A549 (cell line): ENCODE measurements around the gene NFASC. TPM values are rescaled to one million over a fixed set of nuclear protein-coding genes. Genes with fewer than 3 reads are reported as not detected.

Experiments used
- ATAC-seq, 2 experiments: fragments of 200-7000 bp in 1 of 2; fragments of >200 bp in 1 of 2; cut with Nextera tagmentation in 1 of 2; cut with Tn5 transposase in 1 of 2; 3 replicates each; pipeline versions ENCODE4 v1.8.0 to v1.9.1; 2018 to 2020; ENCODE audit warnings: mild to moderate bottlenecking in 1 of 2, moderate library complexity in 1 of 2
- CTCF ChIA-PET: fragments of 300-600 bp; sonication (Branson Sonifier 250); formaldehyde crosslinking; extraction: SDS; loops from one replicate; lab custom pipeline; 2021; ENCODE audit warnings: antibody characterized with exemption, inconsistent platforms; lab: Yijun Ruan, JAX
- POLR2A ChIA-PET: fragments of 350-600 bp; formaldehyde crosslinking; extraction: SDS; loops from one replicate; lab custom pipeline; 2021; ENCODE audit warnings: antibody characterized with exemption, inconsistent platforms; lab: Yijun Ruan, JAX
- DNase-seq, 2 experiments: peaks; one replicate each; pipeline versions ENCODE4 v3.0.0 to v3.0.0-alpha.2; 2011 to 2016; ENCODE audit warnings: low read depth in 1 of 2, low spot score in 1 of 2
- FAIRE-seq: peaks from 2 replicates; lab custom pipeline; 2011; peaks lifted over from hg19 to GRCh38; lab: Jason Lieb, UNC
- H3K27ac ChIP-seq, 2 experiments: fragments of >200 bp; sonication (Bioruptor Twin); formaldehyde crosslinking; 3 replicates each; pipeline ENCODE4 v1.5.1; 2016 to 2017
- H3K4me1 ChIP-seq: fragments of >200 bp; sonication (Bioruptor Twin); formaldehyde crosslinking; 3 replicates; pipeline ENCODE4 v1.6.1; 2016
- H3K4me2 ChIP-seq: fragments of >200 bp; sonication (Bioruptor Twin); formaldehyde crosslinking; 3 replicates; pipeline ENCODE4 v1.6.1; 2016
- H3K4me3 ChIP-seq: fragments of >200 bp; sonication (Bioruptor Twin); formaldehyde crosslinking; 3 replicates; pipeline ENCODE4 v1.5.1; 2016
- H3K9me3 ChIP-seq: fragments of >200 bp; sonication (Bioruptor Twin); formaldehyde crosslinking; 3 replicates; pipeline ENCODE4 v1.6.1; 2016
- BHLHE40 ChIP-seq: IDR thresholded peaks from 2 replicates; pipeline ENCODE4 v1.6.1; 2012; ENCODE audit warnings: low read depth, low read length, inconsistent platforms
- CBX2 ChIP-seq: fragments of 200-600 bp; sonication (generic); IDR thresholded peaks from 2 replicates; pipeline ENCODE4 v1.6.1; 2016; ENCODE audit warnings: low read depth, mild to moderate bottlenecking, borderline replicate concordance
- CHD2 ChIP-seq: fragments of 150-350 bp; IDR thresholded peaks from 2 replicates; pipeline ENCODE4 v1.6.1; 2014; ENCODE audit warnings: low read length; ENCODE audit not compliant: partially characterized antibody
- EHF ChIP-seq: fragments of 250-450 bp; sonication (Bioruptor Pico); IDR thresholded peaks from 2 replicates; pipeline ENCODE4 v1.5.0; 2020; ENCODE audit warnings: mild to moderate bottlenecking
- ESRRA ChIP-seq: fragments of 150-350 bp; IDR thresholded peaks from 2 replicates; pipeline ENCODE4 v1.6.1; 2014; ENCODE audit warnings: mild to moderate bottlenecking, low read length, borderline replicate concordance
- FOSB ChIP-seq: fragments of 250-450 bp; sonication (Bioruptor Pico); IDR thresholded peaks from 2 replicates; pipeline ENCODE4 v1.5.0; 2020; ENCODE audit warnings: mild to moderate bottlenecking, moderate library complexity
- FOXS1 ChIP-seq: fragments of 250-450 bp; sonication (Bioruptor Pico); IDR thresholded peaks from 2 replicates; pipeline ENCODE4 v1.5.0; 2020; ENCODE audit warnings: mild to moderate bottlenecking, moderate library complexity
- GATA3 ChIP-seq: IDR thresholded peaks from 2 replicates; pipeline ENCODE4 v1.6.1; 2012; ENCODE audit warnings: borderline replicate concordance
- HDAC2 ChIP-seq: fragments of 200-600 bp; sonication (generic); IDR thresholded peaks from 2 replicates; pipeline ENCODE4 v1.6.1; 2016
- KDM1A ChIP-seq: fragments of 200-600 bp; sonication (generic); IDR thresholded peaks from 2 replicates; pipeline ENCODE4 v1.6.1; 2016; ENCODE audit warnings: low read depth, mild to moderate bottlenecking
- KDM5A ChIP-seq: fragments of 200-600 bp; sonication (generic); IDR thresholded peaks from 2 replicates; pipeline ENCODE4 v1.6.1; 2016; ENCODE audit warnings: antibody characterized with exemption, mild to moderate bottlenecking
- MAFK ChIP-seq: fragments of 450-650 bp; IDR thresholded peaks from 2 replicates; pipeline ENCODE4 v1.6.1; 2014; ENCODE audit not compliant: partially characterized antibody
- MAZ ChIP-seq: fragments of 150-350 bp; IDR thresholded peaks from 2 replicates; pipeline ENCODE4 v1.6.1; 2014; ENCODE audit warnings: antibody characterized with exemption, low read depth, low read length, borderline replicate concordance
- NR3C1 ChIP-seq: fragments of >200 bp; sonication (Bioruptor Twin); formaldehyde crosslinking; IDR thresholded peaks from 3 replicates; pipeline ENCODE4 v1.6.1; 2017
- PHF8 ChIP-seq: fragments of 200-600 bp; sonication (generic); IDR thresholded peaks from 2 replicates; pipeline ENCODE4 v1.6.1; 2016; ENCODE audit warnings: low read depth, mild to moderate bottlenecking, antibody characterized with exemption, moderate library complexity, borderline replicate concordance
- RARB ChIP-seq: fragments of 250-450 bp; sonication (Bioruptor Pico); IDR thresholded peaks from 2 replicates; pipeline ENCODE4 v1.8.0; 2021; ENCODE audit warnings: mild to moderate bottlenecking, moderate library complexity
- SREBF2 ChIP-seq: fragments of 450-650 bp; IDR thresholded peaks from 2 replicates; pipeline ENCODE4 v1.6.1; 2014; ENCODE audit warnings: mild to moderate bottlenecking, moderate library complexity
- TFCP2L1 ChIP-seq: fragments of 250-450 bp; sonication (Bioruptor Pico); IDR thresholded peaks from 2 replicates; pipeline ENCODE4 v1.5.0; 2021; ENCODE audit warnings: mild to moderate bottlenecking
- USF2 ChIP-seq: fragments of 450-650 bp; IDR thresholded peaks from 2 replicates; pipeline ENCODE4 v1.6.1; 2014; ENCODE audit warnings: antibody characterized with exemption
- ZC3H11A ChIP-seq: fragments of 450-650 bp; IDR thresholded peaks from 2 replicates; pipeline ENCODE4 v1.6.1; 2014; ENCODE audit warnings: antibody characterized with exemption, mild to moderate bottlenecking
- WGBS: methylation state at CpG from one replicate; pipeline ENCODE4 v1.1.6; 2017; ENCODE audit errors: missing lambda C conversion rate; 5-methylcytosine and 5-hydroxymethylcytosine counted together
- polyA plus RNA-seq, 4 experiments: library from polyadenylated mRNA; depleted of rRNA in 3 of 4; stranded (reverse); fragments of >200 nt; fragmentation: RNase III in 1 of 4; extraction: RNeasy Plus Mini Kit Qiagen cat#74134 plus additional on column Dnase treatment in 1 of 4; gene quantifications; 2 replicates in 3 of 4; 3 replicates in 1 of 4; pipeline ENCODE4 v1.2.3, GENCODE V29; 2011 to 2017
- TF ChIP-seq, protein P1 (sequence below): fragments of 150-350 bp; IDR thresholded peaks from 2 replicates; pipeline ENCODE4 v1.6.1; 2014; ENCODE audit warnings: low read depth, mild to moderate bottlenecking, low read length
- TF ChIP-seq, protein P2 (sequence below): fragments of 200-600 bp; sonication (generic); IDR thresholded peaks from 2 replicates; pipeline ENCODE4 v1.6.1; 2016; ENCODE audit warnings: antibody characterized with exemption, mild to moderate bottlenecking, moderate library complexity

Gene NFASC
- polyA plus RNA-seq, 2 of the 4 experiments (the other 2 are of a cell fraction), result 0.27 to 0.39 TPM

DNA sequence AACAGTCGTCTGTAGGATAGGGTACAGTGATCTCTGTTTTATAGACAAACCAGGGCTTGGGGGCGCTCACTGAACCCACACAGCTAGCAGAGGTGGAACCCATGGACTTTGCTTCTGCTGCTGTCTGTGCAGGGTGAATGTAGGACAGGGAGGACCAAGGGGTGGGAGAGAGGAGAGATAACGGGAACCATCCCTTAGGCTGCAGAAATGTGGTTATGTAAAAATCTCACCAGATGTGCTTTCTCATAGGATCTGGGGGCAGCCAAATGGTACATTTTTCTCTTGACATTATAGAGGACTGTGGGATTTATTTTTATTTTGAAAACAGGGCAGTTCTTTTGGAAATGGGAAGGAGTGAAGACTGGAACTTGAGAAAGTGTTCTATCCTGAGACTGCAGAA is 8.7 kb downstream of the NFASC start:
- Histone ChIP-seq H3K4me3 (no peak overlapping the region), H3K27ac (no peak overlapping the region), H3K9me3 (no peaks in the 10 kb centered on the region), H3K4me1 (no peaks in the 10 kb centered on the region), H3K4me2 (no peak overlapping the region)
- ATAC-seq (no peak), FAIRE-seq (no peak), DNase-seq (no peak)
- CTCF ChIA-PET, result interaction anchor here (1.3 to 2.0 kb wide), 2 partner anchors 59 to 72 kb away, joined by 4 to 8 read pairs; no protein-coding TSS in a partner anchor
- 34% methylated on average over 3 of the region's 3 CpGs for WGBS
- TF ChIP-seq MAZ (no peak), CHD2 (no peak), GATA3 (no peak), KDM5A (no peak), KDM1A (no peak), BHLHE40 (no peak), CBX2 (no peak), TFCP2L1 (CRISPR knock-in tag) (no peak), EHF (CRISPR knock-in tag) (no peak), FOSB (no peak), ESRRA (no peak), PHF8 (no peak), NR3C1 (no peak), SREBF2 (no peak), USF2 (no peak), MAFK (no peak), FOXS1 (no peak), HDAC2 (no peak)
- TF ChIP-seq, protein P1, sequence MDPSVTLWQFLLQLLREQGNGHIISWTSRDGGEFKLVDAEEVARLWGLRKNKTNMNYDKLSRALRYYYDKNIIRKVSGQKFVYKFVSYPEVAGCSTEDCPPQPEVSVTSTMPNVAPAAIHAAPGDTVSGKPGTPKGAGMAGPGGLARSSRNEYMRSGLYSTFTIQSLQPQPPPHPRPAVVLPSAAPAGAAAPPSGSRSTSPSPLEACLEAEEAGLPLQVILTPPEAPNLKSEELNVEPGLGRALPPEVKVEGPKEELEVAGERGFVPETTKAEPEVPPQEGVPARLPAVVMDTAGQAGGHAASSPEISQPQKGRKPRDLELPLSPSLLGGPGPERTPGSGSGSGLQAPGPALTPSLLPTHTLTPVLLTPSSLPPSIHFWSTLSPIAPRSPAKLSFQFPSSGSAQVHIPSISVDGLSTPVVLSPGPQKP, result no peak
- TF ChIP-seq, protein P2, sequence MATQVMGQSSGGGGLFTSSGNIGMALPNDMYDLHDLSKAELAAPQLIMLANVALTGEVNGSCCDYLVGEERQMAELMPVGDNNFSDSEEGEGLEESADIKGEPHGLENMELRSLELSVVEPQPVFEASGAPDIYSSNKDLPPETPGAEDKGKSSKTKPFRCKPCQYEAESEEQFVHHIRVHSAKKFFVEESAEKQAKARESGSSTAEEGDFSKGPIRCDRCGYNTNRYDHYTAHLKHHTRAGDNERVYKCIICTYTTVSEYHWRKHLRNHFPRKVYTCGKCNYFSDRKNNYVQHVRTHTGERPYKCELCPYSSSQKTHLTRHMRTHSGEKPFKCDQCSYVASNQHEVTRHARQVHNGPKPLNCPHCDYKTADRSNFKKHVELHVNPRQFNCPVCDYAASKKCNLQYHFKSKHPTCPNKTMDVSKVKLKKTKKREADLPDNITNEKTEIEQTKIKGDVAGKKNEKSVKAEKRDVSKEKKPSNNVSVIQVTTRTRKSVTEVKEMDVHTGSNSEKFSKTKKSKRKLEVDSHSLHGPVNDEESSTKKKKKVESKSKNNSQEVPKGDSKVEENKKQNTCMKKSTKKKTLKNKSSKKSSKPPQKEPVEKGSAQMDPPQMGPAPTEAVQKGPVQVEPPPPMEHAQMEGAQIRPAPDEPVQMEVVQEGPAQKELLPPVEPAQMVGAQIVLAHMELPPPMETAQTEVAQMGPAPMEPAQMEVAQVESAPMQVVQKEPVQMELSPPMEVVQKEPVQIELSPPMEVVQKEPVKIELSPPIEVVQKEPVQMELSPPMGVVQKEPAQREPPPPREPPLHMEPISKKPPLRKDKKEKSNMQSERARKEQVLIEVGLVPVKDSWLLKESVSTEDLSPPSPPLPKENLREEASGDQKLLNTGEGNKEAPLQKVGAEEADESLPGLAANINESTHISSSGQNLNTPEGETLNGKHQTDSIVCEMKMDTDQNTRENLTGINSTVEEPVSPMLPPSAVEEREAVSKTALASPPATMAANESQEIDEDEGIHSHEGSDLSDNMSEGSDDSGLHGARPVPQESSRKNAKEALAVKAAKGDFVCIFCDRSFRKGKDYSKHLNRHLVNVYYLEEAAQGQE, result no peak
- POLR2A ChIA-PET, result no interaction called here

GRCh38 chr1:204880906-204881305 is 10.2 kb downstream of the NFASC start:
- Histone ChIP-seq H3K4me3 (no peak overlapping the region), H3K27ac (no peak overlapping the region), H3K4me2 (no peak overlapping the region), H3K4me1 (no peaks in the 10 kb centered on the region), H3K9me3 (no peaks in the 10 kb centered on the region)
- POLR2A ChIA-PET, result no interaction called here
- CTCF ChIA-PET, result interaction anchor here (0.9 kb wide), 2 partner anchors 60 to 74 kb away, joined by 3 to 4 read pairs; no protein-coding TSS in a partner anchor
- FAIRE-seq, result no peak
- no peak for ATAC-seq
- DNase-seq, result no peak
- TF ChIP-seq FOXS1, result no peak
- no peak for TF ChIP-seq RARB (CRISPR knock-in tag)
- no peak for TF ChIP-seq ZC3H11A
- 61% methylated on average over 4 of the region's 7 CpGs for WGBS
